Osteocyte (in vitro differentiated cells): ENCODE data around the gene ACKR3. TPM values are rescaled to one million over a fixed set of nuclear protein-coding genes. Genes with fewer than 3 reads are reported as not detected.

Experiments used
- DNase-seq: peaks from one replicate; pipeline ENCODE4 v3.0.0; 2021; ENCODE audit warnings: mixed read lengths; ENCODE audit not compliant: unreplicated experiment; ENCODE audit errors: extremely low spot score
- H3K27ac Mint-ChIP-seq: one replicate; pipeline ENCODE4 v1.8.0; 2021; ENCODE audit warnings: mild to moderate bottlenecking, mixed read lengths; ENCODE audit not compliant: unreplicated experiment
- H3K27me3 Mint-ChIP-seq: one replicate; pipeline ENCODE4 v1.8.0; 2021; ENCODE audit warnings: mixed read lengths; ENCODE audit not compliant: unreplicated experiment
- H3K36me3 Mint-ChIP-seq: one replicate; pipeline ENCODE4 v1.8.0; 2021; ENCODE audit warnings: mixed read lengths; ENCODE audit not compliant: unreplicated experiment
- H3K4me1 Mint-ChIP-seq: one replicate; pipeline ENCODE4 v1.8.0; 2021; ENCODE audit warnings: mixed read lengths; ENCODE audit not compliant: unreplicated experiment
- H3K4me3 Mint-ChIP-seq: one replicate; pipeline ENCODE4 v1.8.0; 2021; ENCODE audit warnings: mild to moderate bottlenecking, moderate library complexity, mixed read lengths; ENCODE audit not compliant: unreplicated experiment
- H3K9me3 Mint-ChIP-seq: one replicate; pipeline ENCODE4 v1.8.0; 2021; ENCODE audit warnings: mixed read lengths; ENCODE audit not compliant: unreplicated experiment
- CTCF ChIP-seq: fragments of 200-600 bp; sonication (generic); IDR thresholded peaks from 2 replicates; pipeline ENCODE4 v1.5.0; 2021; ENCODE audit warnings: antibody characterized with exemption, mild to moderate bottlenecking, moderate library complexity
- total RNA-seq: library from RNA; stranded (reverse); gene quantifications from 2 replicates; pipeline ENCODE4 v1.2.1, GENCODE V29; 2021

The ACKR3 gene
- total RNA-seq, 1 donor from 2014 or later: 36.9 TPM

- Mint-ChIP-seq H3K27ac (no peak overlapping the region), H3K4me3 (no peak overlapping the region), H3K36me3 (peaks cover 4% of the 10 kb centered on the region), H3K27me3 (peaks cover 8% of the 10 kb centered on the region), H3K4me1 (peaks cover 5% of the 10 kb centered on the region), H3K9me3 (peaks cover 22% of the 10 kb centered on the region)
- TF ChIP-seq CTCF: no peak
- DNase-seq: no peak
These were observed 18.0 kb upstream of the ACKR3 start for GRCh38 chr2:236551471-236552211.

GRCh38 chr2:236552212-236552542, 17.4 kb upstream of the ACKR3 start:
- DNase-seq: peak; percentile 7
- H3K4me1 Mint-ChIP-seq: peaks cover 5% of the 10 kb centered on the region
- no peak overlapping the region for H3K4me3 Mint-ChIP-seq
- no peak overlapping the region for H3K27ac Mint-ChIP-seq
- H3K9me3 Mint-ChIP-seq: peaks cover 22% of the 10 kb centered on the region
- TF ChIP-seq CTCF: no peak
- peaks cover 4% of the 10 kb centered on the region for H3K36me3 Mint-ChIP-seq
- H3K27me3 Mint-ChIP-seq: peaks cover 8% of the 10 kb centered on the region

GRCh38 chr2:236552581-236553363, 16.9 kb upstream of the ACKR3 start:
- H3K9me3 Mint-ChIP-seq: peaks cover 20% of the 10 kb centered on the region
- H3K4me3 Mint-ChIP-seq: no peak overlapping the region
- peaks cover 5% of the 10 kb centered on the region for H3K4me1 Mint-ChIP-seq
- no peak overlapping the region for H3K27ac Mint-ChIP-seq
- peaks cover 8% of the 10 kb centered on the region for H3K27me3 Mint-ChIP-seq
- TF ChIP-seq CTCF: no peak
- H3K36me3 Mint-ChIP-seq: peaks cover 2% of the 10 kb centered on the region
- DNase-seq: peak; percentile 53

- TF ChIP-seq CTCF: no peak
- H3K9me3 Mint-ChIP-seq: peaks cover 13% of the 10 kb centered on the region
- H3K4me3 Mint-ChIP-seq: no peak overlapping the region
- H3K4me1 Mint-ChIP-seq: peaks cover 5% of the 10 kb centered on the region
- DNase-seq: peak; percentile 76
- H3K36me3 Mint-ChIP-seq: no peaks in the 10 kb centered on the region
- H3K27ac Mint-ChIP-seq: no peak overlapping the region
- H3K27me3 Mint-ChIP-seq: peaks cover 8% of the 10 kb centered on the region
These were observed 16.1 kb upstream of the ACKR3 start for GRCh38 chr2:236553522-236553921.

- Mint-ChIP-seq H3K36me3 (no peaks in the 10 kb centered on the region), H3K9me3 (peaks cover 13% of the 10 kb centered on the region), H3K4me1 (peaks cover 14% of the 10 kb centered on the region), H3K4me3 (no peak overlapping the region), H3K27ac (no peak overlapping the region), H3K27me3 (peaks cover 8% of the 10 kb centered on the region)
- peak; percentile 42 for DNase-seq
- TF ChIP-seq CTCF: no peak
These were observed 14.9 kb upstream of the ACKR3 start for GRCh38 chr2:236554629-236555282.
